OCI-LY1 (cell line): ENCODE data around the gene TPRA1.

Experiments
- H2AFZ ChIP-seq: fragments of 200-600 bp; sonication (generic), shearing (Covaris generic); 2 replicates; pipeline ENCODE4 v1.6.0; 2014; ENCODE audit warnings: antibody characterized with exemption, mild to moderate bottlenecking, low read length
- H3F3A ChIP-seq: fragments of 200-600 bp; sonication (generic), shearing (Covaris generic); 2 replicates; pipeline ENCODE4 v1.6.0; 2014; ENCODE audit warnings: mild to moderate bottlenecking, antibody characterized with exemption, low read length, moderate library complexity; ENCODE audit not compliant: insufficient read depth
- H3K27ac ChIP-seq: fragments of 200-600 bp; sonication (generic); 2 replicates; pipeline ENCODE4 v1.5.1; 2014; ENCODE audit warnings: low read length, mixed run types, mild to moderate bottlenecking, low read depth; ENCODE audit not compliant: poor library complexity, severe bottlenecking
- H3K27me3 ChIP-seq: fragments of 200-600 bp; sonication (generic); 2 replicates; pipeline ENCODE4 v1.6.0; 2014; ENCODE audit warnings: antibody characterized with exemption, mild to moderate bottlenecking, low read length, moderate library complexity; ENCODE audit not compliant: insufficient read depth
- H3K36me3 ChIP-seq: fragments of 200-600 bp; sonication (generic); 2 replicates; pipeline ENCODE4 v1.6.1; 2014; ENCODE audit warnings: mild to moderate bottlenecking, antibody characterized with exemption, low read length, moderate library complexity, mixed read lengths; ENCODE audit not compliant: insufficient read depth
- H3K4me1 ChIP-seq: fragments of 200-600 bp; sonication (generic); 2 replicates; pipeline ENCODE4 v1.5.1; 2014; ENCODE audit warnings: mild to moderate bottlenecking, low read length, moderate library complexity; ENCODE audit not compliant: insufficient read depth, severe bottlenecking
- H3K4me2 ChIP-seq: fragments of 200-600 bp; sonication (generic), shearing (Covaris generic); 2 replicates; pipeline ENCODE4 v1.6.1; 2014; ENCODE audit warnings: low read length
- H3K4me3 ChIP-seq: fragments of 200-600 bp; sonication (generic); 2 replicates; pipeline ENCODE4 v1.5.1; 2014; ENCODE audit warnings: low read length, low read depth, mild to moderate bottlenecking, mixed read lengths; ENCODE audit not compliant: poor library complexity, severe bottlenecking
- H3K79me2 ChIP-seq: fragments of 200-600 bp; shearing (Covaris generic); 2 replicates; pipeline ENCODE4 v1.6.1; 2016; ENCODE audit warnings: mixed run types, low read length, mixed read lengths; ENCODE audit not compliant: insufficient read depth
- H3K9ac ChIP-seq: fragments of 200-600 bp; sonication (generic), shearing (Covaris generic); 2 replicates; pipeline ENCODE4 v1.6.1; 2014; ENCODE audit warnings: mild to moderate bottlenecking, low read length, mixed read lengths
- H3K9me2 ChIP-seq: fragments of 200-600 bp; sonication (generic), shearing (Covaris generic); 2 replicates; pipeline ENCODE4 v1.6.1; 2014; ENCODE audit warnings: low read depth, mild to moderate bottlenecking, low read length, mixed read lengths
- H3K9me3 ChIP-seq: fragments of 200-600 bp; shearing (Covaris generic); 2 replicates; pipeline ENCODE4 v1.6.1; 2014; ENCODE audit warnings: low read length, mixed read lengths
- H4K20me1 ChIP-seq: fragments of 200-600 bp; sonication (generic), shearing (Covaris generic); 2 replicates; pipeline ENCODE4 v1.6.0; 2016; ENCODE audit warnings: mild to moderate bottlenecking, low read length; ENCODE audit not compliant: insufficient read depth
- EZH2 ChIP-seq: fragments of 200-600 bp; sonication (generic), shearing (Covaris generic); IDR thresholded peaks from 2 replicates; pipeline ENCODE4 v1.8.0; 2017; ENCODE audit warnings: borderline replicate concordance, mixed run types, mild to moderate bottlenecking, antibody characterized with exemption, low read length, moderate library complexity, mixed read lengths
- TF ChIP-seq, protein P1 (sequence below): fragments of 200-600 bp; sonication (generic), shearing (Covaris generic); IDR thresholded peaks from 2 replicates; pipeline ENCODE4 v1.5.1; 2017; ENCODE audit warnings: mild to moderate bottlenecking, antibody characterized with exemption, low read length, moderate library complexity, mixed read lengths

TPRA1 gene

DNA sequence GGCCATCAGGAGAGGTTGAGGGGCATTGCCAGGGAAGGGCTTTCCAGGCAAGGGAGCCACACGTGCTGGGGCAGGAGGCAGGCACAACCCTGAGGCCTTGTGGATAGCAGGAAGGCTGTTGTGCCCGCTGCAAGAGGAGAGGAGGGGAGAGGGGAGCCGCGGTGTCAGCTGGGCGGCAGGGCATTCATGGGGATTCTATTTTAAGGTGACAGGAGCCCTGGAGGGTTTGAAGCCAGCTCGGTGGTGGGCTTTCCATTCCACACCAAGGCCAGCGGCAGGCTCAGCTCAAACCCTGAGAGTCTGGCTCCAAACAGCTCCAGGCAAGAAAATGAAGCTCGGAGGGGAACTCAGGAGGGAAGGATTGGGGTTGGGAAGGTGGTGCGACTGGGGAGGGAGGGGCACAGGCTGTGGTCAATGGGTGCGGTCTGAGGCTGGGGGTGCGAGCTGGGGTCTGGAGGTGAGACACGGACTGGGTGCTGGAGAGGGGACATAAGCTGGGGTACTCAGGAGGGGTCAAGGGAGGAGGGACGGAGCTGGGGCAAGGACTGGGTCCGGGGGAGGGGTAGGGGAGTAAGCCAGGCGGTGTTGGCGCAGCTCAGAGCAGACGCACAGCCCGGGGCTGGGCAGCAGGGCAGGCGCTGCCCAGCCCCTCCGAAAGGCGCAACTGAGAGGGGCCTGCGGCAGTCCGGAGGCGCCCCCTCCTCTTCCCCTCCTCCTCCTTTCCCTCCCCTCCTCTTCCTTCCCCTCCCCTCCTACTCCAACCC is 43.4 kb downstream of the TPRA1 start:
- peak overlapping the region; percentile 28 for H3K4me3 ChIP-seq
- H2AFZ ChIP-seq: no peak overlapping the region
- H3K9me2 ChIP-seq: no peaks in the 10 kb centered on the region
- TF ChIP-seq, protein P1, sequence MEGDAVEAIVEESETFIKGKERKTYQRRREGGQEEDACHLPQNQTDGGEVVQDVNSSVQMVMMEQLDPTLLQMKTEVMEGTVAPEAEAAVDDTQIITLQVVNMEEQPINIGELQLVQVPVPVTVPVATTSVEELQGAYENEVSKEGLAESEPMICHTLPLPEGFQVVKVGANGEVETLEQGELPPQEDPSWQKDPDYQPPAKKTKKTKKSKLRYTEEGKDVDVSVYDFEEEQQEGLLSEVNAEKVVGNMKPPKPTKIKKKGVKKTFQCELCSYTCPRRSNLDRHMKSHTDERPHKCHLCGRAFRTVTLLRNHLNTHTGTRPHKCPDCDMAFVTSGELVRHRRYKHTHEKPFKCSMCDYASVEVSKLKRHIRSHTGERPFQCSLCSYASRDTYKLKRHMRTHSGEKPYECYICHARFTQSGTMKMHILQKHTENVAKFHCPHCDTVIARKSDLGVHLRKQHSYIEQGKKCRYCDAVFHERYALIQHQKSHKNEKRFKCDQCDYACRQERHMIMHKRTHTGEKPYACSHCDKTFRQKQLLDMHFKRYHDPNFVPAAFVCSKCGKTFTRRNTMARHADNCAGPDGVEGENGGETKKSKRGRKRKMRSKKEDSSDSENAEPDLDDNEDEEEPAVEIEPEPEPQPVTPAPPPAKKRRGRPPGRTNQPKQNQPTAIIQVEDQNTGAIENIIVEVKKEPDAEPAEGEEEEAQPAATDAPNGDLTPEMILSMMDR: no peak
- no peak for TF ChIP-seq EZH2
- H3K27ac ChIP-seq: no peak overlapping the region
- H3K79me2 ChIP-seq: no peaks in the 10 kb centered on the region
- no peaks in the 10 kb centered on the region for H4K20me1 ChIP-seq
- H3K4me1 ChIP-seq: peaks cover 5% of the 10 kb centered on the region
- H3K9ac ChIP-seq: no peak overlapping the region
- H3F3A ChIP-seq: no peaks in the 10 kb centered on the region
- no peaks in the 10 kb centered on the region for H3K9me3 ChIP-seq
- H3K4me2 ChIP-seq: 0 out of 2 replicates have a peak overlapping the region, but pooled peaks have one; percentile 27
- H3K36me3 ChIP-seq: no peaks in the 10 kb centered on the region
- peaks cover 5% of the 10 kb centered on the region; the same call in 1 of the 2 replicates for H3K27me3 ChIP-seq

DNA sequence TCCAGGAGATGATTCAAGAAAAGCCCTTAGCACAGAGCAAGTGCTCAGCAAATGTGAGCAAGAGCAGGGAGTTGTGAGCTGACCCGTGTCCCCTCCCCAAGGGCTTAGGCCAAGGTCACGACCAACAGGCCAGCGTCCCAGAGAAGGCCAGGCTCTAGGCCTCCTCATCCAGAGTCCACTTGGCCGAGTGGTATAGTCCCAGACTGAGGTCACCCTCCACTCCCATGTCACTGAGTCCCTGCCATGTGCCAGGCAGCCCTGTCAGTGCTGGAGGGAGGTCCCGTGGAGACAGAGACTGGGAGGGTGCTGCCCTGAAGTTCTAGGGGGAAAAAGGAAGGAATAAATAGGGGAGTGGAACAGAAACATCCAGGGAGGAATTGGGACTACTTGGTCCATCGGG is 44.0 kb downstream of the TPRA1 start:
- Histone ChIP-seq H4K20me1 (no peaks in the 10 kb centered on the region), H3K79me2 (no peaks in the 10 kb centered on the region), H3K9me2 (no peaks in the 10 kb centered on the region), H3F3A (no peaks in the 10 kb centered on the region), H3K9ac (no peak overlapping the region), H3K4me2 (no peak overlapping the region), H3K36me3 (no peaks in the 10 kb centered on the region), H3K27me3 (peaks cover 5% of the 10 kb centered on the region; the same call in 1 of the 2 replicates), H3K4me3 (no peak overlapping the region), H3K27ac (no peak overlapping the region), H3K4me1 (peaks cover 5% of the 10 kb centered on the region), H3K9me3 (no peaks in the 10 kb centered on the region), H2AFZ (no peak overlapping the region)
- TF ChIP-seq, protein P1: no peak
- no peak for TF ChIP-seq EZH2

DNA sequence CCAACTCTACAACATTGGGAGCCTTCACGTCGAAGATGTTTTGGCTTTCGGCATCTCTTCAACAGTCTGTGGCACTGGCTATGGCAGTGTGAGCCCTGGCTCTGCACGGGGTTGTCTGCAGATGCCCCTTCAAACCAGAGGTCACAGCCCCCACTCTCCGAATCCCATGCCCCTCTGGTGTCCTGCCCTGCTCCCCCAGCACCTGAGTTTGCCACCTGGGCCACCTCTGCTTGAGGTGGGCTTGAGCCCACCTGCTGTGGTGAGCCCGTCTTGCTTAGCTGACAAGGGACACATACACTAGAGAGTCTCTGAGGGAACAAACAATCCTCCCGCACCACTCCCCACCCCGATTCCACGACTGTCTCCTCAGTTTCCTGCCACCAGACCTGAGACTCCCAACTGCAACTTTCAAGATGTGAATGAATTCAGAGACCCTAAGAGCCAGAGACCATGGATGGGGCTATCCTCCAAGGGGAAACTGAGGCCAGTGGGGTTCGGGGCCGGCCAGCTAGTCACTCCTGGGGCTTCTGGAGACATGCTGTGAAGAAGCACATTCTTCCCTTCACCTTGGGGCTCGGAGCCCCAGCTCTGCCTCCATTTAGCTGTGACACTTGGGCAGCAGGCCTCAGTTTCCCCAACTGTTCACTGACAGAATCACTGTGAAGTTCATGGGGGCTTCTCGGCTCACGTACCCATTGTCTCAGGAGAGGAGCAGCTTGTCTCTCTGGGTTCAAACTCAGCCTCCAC is 44.6 kb downstream of the TPRA1 start:
- Histone ChIP-seq H3K9ac (no peak overlapping the region), H3K79me2 (no peaks in the 10 kb centered on the region), H3K36me3 (no peaks in the 10 kb centered on the region), H3K4me3 (no peak overlapping the region), H3K27me3 (peaks cover 5% of the 10 kb centered on the region; the same call in 1 of the 2 replicates), H3F3A (no peaks in the 10 kb centered on the region), H3K27ac (no peak overlapping the region), H3K4me1 (peaks cover 5% of the 10 kb centered on the region), H3K9me3 (no peaks in the 10 kb centered on the region), H3K4me2 (no peak overlapping the region), H3K9me2 (no peaks in the 10 kb centered on the region), H2AFZ (no peak overlapping the region), H4K20me1 (no peaks in the 10 kb centered on the region)
- no peak for TF ChIP-seq EZH2
- TF ChIP-seq, protein P1: no peak
